ENCODE data around the gene CIAPIN1. TPM values are rescaled to one million over a fixed set of nuclear protein-coding genes. Genes with fewer than 3 reads are reported as not detected.

The CIAPIN1 gene
- total RNA-seq, result 10 to 100 TPM; 54.9 to 67.4 TPM

DNA sequence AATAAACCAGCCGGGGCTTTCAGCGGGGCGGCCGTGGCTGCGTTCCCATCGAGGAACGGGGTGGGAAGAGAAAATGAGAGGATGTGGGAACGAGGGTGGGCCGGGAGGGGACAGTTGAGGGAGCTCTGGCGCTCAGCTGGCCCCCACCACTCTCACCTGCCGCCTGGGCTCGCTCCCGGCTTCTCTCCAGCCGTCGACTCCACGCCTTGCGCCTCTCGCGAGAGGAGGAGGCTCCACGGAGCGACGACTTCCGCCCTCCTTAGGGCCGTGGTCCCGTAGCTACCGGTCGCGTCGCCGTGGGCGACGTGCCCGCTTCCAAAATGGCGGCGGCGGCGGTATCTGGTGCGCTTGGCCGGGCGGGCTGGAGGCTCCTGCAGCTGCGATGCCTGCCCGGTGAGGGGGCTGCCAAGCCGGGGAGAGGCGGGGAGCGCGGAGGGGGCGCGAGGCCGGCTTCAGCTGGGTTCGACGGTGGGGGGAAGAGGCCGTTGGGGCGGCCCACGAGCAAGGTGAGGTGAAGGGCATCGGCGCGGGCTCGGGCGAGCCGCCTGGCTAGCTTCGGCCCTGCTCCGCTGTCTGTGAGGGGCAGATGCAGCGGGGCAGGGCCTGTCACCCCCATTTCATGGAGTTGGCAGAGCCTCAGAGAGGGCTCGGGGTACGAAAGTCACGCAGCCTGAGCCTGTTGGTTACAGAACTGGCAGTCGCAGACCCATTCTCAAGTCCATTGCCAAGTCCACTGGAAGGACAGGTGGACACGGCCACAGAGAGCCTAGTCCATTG lies at the start of gene CIAPIN1, which contains the start of gene COQ9:
CIAPIN1 (minus strand) TSS at position 200 of the 777 bp plus-strand sequence. CDS start 6,457 bp downstream, outside the sequence.
COQ9 (plus strand) TSS at position 294 of the 777 bp plus-strand sequence; CDS start at position 321, 27 bp downstream.
- TF ChIP-seq, protein P1, sequence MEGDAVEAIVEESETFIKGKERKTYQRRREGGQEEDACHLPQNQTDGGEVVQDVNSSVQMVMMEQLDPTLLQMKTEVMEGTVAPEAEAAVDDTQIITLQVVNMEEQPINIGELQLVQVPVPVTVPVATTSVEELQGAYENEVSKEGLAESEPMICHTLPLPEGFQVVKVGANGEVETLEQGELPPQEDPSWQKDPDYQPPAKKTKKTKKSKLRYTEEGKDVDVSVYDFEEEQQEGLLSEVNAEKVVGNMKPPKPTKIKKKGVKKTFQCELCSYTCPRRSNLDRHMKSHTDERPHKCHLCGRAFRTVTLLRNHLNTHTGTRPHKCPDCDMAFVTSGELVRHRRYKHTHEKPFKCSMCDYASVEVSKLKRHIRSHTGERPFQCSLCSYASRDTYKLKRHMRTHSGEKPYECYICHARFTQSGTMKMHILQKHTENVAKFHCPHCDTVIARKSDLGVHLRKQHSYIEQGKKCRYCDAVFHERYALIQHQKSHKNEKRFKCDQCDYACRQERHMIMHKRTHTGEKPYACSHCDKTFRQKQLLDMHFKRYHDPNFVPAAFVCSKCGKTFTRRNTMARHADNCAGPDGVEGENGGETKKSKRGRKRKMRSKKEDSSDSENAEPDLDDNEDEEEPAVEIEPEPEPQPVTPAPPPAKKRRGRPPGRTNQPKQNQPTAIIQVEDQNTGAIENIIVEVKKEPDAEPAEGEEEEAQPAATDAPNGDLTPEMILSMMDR (IDR thresholded peaks at IDR 0.05), result no peak
- intact Hi-C loops (cut with DNase I), result no loop called here
- DNase-seq, result peak; percentile 93

GRCh38 chr16:57493767-57494166 lies 46.6 kb upstream of the CIAPIN1 start:
- TF ChIP-seq, protein P1 (IDR thresholded peaks at IDR 0.05), result no peak
- no peak for DNase-seq
- intact Hi-C loops (cut with DNase I), result no loop called here
- no peaks in the 10 kb centered on the region for H3K9me3 ChIP-seq
- no peaks in the 10 kb centered on the region for H3K27me3 ChIP-seq
- no peaks in the 10 kb centered on the region for H3K4me1 ChIP-seq
- H3K27ac ChIP-seq, result no peak overlapping the region
- no peaks in the 10 kb centered on the region for H3K36me3 ChIP-seq
- no peak overlapping the region for H3K9ac ChIP-seq (ENCODE audit: low read depth in 2 of 2, low read length in 2 of 2)
- H3K4me3 ChIP-seq, result no peak overlapping the region

More for the DNA sequence above, at the start of gene CIAPIN1, which contains the start of gene COQ9:
- H3K4me3 ChIP-seq, result peak within 1 kb of the TSS; percentile 63
- peak within 1 kb of the TSS; percentile 96 to 98 for H3K9ac ChIP-seq (ENCODE audit: low read depth in 2 of 2, low read length in 2 of 2)
- peak within 1 kb of the TSS; percentile 39 for H3K27ac ChIP-seq
- no peaks in the 10 kb centered on the region for H3K27me3 ChIP-seq
- H3K9me3 ChIP-seq, result no peaks in the 10 kb centered on the region
- peaks cover 6% of the 10 kb centered on the region for H3K36me3 ChIP-seq
- no peaks in the 10 kb centered on the region for H3K4me1 ChIP-seq

DNA sequence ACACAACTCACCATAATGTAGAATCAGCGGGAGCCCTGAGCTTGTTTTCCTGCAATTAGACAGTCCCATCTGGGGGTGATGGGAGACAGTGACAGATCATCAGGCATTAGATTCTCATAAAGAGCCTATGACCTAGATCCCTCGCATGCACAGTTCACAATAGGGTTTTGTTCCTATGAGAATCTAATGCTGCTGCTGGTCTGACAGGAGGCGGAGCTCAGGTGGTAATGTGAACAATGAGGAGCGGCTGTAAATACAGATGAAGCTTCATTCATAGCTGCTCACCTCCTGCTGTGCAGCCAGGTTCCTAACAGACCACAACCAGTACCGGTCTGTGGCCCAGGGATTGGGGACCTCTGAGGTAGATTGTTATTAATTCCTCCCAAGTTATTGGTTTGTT lies 42.0 kb upstream of the CIAPIN1 start:
- H3K4me1 ChIP-seq, result peaks cover 4% of the 10 kb centered on the region
- intact Hi-C loops (cut with DNase I), result no loop called here
- DNase-seq, result no peak
- no peak overlapping the region for H3K9ac ChIP-seq (ENCODE audit: low read depth in 2 of 2, low read length in 2 of 2)
- H3K36me3 ChIP-seq, result no peaks in the 10 kb centered on the region
- H3K27me3 ChIP-seq, result no peaks in the 10 kb centered on the region
- TF ChIP-seq, protein P1 (IDR thresholded peaks at IDR 0.05), result no peak
- no peaks in the 10 kb centered on the region for H3K9me3 ChIP-seq
- no peak overlapping the region for H3K27ac ChIP-seq
- no peak overlapping the region for H3K4me3 ChIP-seq

DNA sequence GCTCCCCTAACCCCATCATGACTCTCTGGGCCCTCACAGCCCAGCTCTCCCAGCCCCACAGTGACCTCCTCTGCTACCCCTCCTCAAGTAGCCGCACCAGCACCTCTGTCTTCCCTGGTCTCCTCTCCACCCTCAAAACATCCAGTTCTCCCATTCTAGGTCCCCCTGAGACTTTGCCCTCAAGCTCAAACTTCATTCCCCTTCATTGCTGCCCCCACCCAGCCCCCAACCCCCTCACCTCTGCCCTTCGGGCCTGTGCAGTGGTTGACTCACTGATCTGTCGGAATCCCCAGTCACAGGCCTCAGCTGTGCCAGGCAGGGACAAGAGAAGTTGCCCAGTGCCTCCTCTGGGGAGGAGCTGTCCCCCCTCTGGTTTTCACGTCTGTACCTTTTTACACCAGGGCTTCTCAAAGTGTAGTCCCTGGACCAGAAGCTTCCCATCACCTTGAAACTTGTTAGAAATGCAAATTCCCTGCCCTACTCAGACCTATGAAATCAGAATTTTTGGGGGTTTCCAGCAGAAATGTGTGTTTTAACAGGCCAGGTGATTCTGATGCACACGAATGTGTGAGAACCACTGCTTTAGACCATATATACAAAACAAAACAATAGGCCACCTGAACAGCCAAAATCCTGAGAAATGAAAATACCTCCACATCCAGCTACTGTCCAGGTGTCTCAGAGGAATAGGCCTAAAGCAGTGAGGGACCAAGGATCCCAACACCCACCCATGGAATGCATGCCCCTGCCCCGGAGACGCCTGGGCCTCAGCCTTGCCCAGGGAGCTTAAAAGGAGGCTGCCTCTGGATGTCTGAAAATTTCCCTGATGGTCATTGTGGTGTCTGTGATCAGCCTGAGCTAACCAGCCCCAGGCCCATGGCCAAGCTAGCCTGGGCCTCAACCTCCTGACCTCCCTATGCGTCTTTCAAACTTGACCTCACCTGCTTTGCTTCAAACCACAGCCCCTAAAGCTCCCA lies 40.0 kb upstream of the CIAPIN1 start:
- TF ChIP-seq, protein P1 (IDR thresholded peaks at IDR 0.05), result no peak
- H3K9me3 ChIP-seq, result no peaks in the 10 kb centered on the region
- intact Hi-C loops (cut with DNase I), result no loop called here
- peak overlapping the region; percentile 15 for H3K4me3 ChIP-seq
- peak overlapping the region in 1 of 2 donors; percentile 40 for H3K9ac ChIP-seq (ENCODE audit: low read depth in 2 of 2, low read length in 2 of 2)
- no peaks in the 10 kb centered on the region for H3K27me3 ChIP-seq
- DNase-seq, result no peak
- H3K36me3 ChIP-seq, result no peaks in the 10 kb centered on the region
- H3K27ac ChIP-seq, result no peak overlapping the region
- peaks cover 4% of the 10 kb centered on the region for H3K4me1 ChIP-seq

All from colonic mucosa (tissue), 4 donors.